ENCODE data around the gene TCERG1L.

- no peak for TF ChIP-seq CTCF (IDR thresholded peaks at IDR 0.05; ENCODE audit: insufficient read depth, low read depth, low read length)
- TF ChIP-seq EZH2 (IDR thresholded peaks at IDR 0.05; ENCODE audit: insufficient read depth, low read length), result no peak
Observed at GRCh38 chr10:131115801-131116200, 195.7 kb downstream of the TCERG1L start.
